ENCODE results near the gene HLA-DQB1.
"Not testable (repeated sequence)": the region's sequence is repeated elsewhere in the genome, so short reads cannot be mapped to it uniquely, and the experiment has no call there.

Gene HLA-DQB1

GRCh38 chr6:32662099-32662498 is 4.4 kb downstream of the HLA-DQB1 start:
- no peak for FAIRE-seq

DNA sequence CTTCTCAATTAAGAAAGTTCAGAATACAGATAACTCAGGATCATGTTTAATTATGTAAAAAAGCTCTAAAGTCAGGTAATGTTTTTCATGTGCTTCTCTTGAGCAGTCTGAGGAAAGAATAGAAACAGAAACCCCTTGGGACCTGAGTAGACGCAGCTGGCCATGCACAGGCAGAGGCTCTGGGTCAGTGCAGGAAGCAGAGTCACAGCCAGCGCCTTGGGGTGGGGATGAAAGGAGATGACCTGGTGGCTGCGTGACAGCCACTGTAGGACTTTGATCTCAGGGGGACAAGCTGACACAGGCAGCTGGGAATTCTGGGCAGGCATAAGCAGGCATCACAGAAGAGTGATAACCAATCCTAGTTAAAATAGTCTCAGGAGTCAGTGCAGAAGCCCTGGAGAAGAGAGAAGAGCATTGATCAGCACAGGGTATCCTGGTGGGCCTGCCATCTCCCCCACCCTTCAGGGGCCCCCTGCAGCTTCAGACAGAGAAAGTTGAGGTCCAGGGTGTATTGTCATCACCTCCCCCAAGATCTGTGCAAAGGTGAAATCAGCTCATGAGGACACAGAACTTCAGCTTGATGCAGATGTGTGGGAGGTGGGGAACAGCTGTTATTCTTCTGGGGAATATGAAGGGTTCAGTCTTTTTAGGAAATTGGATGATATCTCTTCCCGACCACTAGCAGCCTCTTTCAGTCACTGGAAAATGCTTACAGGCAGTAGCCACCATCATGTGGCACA is 6.4 kb downstream of the HLA-DQB1 start:
- no peak for FAIRE-seq

GRCh38 chr6:32658268-32658897 is 8.1 kb downstream of the HLA-DQB1 start:
- FAIRE-seq, result no peak

DNA sequence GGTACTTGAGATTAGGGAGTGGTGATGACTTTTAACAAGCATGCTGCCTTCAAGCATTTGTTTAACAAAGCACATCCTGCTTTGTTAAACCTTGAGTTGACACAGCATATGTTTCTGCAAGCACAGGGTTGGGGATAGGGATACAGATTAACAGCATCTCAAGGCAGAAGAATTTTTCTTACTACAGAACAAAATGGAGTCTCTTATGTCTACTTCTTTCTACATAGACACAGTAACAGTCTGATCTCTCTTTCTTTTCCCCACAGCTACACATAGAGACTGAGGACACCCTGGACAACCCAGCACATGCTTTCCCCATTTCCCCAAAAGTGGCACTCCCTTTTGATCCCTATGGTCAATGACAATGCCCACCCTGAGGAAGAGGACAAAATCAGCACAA is 8.6 kb downstream of the HLA-DQB1 start:
- not testable (repeated sequence) for FAIRE-seq

- not testable (repeated sequence) for FAIRE-seq
Observed at GRCh38 chr6:32657329-32657728, 9.1 kb downstream of the HLA-DQB1 start.

GRCh38 chr6:32655203-32655710 is 11.2 kb downstream of the HLA-DQB1 start:
- FAIRE-seq, result no peak

DNA sequence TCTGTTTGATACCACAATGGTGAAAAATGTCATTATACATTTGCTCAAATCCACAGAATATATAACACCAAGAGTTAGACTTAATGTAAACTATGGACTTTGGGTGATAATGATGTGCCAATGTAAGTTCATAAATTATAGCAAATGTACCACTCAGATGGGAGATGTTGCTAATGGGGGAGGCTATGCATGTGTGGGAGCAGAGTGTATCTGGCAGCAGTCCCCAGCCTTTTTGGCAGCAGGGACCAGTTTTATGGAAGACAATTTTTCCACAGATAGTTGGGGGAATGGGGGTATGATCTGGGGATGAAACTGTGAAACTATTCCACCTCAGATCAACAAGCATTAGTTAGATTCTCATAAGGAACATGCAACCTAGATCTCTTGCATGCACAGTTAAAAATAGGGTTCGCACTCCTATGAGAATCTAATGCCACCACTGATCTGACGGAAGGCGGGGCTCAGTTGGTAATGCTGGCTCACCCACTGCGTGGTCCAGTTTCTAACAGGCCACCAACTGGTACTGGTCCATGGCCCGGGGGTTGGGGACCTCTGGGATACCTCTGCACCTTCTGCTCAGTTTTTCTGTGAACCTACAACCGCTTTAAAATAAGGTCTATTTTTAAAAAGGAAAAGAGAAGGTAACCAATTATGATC is 21.3 kb downstream of the HLA-DQB1 start:
- no peak for FAIRE-seq

- FAIRE-seq, result no peak
Observed at GRCh38 chr6:32643904-32644303, 22.6 kb downstream of the HLA-DQB1 start.

DNA sequence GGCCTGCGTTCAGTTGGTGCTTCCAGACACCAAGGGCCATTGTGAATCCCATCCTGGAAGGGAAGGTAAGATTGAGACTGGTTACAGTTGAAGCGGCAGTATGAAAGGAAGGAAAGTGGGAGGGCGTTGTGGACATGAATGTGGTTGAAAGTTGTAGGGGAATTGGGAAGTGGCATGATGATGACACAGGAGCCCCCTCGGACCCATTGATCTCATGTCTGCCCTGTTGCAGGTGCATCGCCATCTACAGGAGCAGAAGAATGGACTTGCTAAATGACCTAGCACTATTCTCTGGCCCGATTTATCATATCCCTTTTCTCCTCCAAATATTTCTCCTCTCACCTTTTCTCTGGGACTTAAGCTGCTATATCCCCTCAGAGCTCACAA is 23.7 kb downstream of the HLA-DQB1 start:
- FAIRE-seq, result no peak

- not testable (repeated sequence) for FAIRE-seq
Observed at GRCh38 chr6:32641785-32642719, 24.4 kb downstream of the HLA-DQB1 start.

DNA sequence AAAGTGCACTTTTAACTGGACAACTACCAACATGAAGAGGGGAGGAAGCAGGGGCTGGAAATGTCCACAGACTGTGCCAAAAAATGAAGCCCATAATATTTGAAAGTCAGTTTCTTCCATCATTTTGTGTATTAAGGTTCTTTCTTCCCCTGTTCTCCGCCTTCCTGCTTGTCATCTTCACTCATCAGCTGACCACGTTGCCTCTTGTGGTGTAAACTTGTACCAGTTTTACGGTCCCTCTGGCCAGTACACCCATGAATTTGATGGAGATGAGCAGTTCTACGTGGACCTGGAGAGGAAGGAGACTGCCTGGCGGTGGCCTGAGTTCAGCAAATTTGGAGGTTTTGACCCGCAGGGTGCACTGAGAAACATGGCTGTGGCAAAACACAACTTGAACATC is 25.3 kb downstream of the HLA-DQB1 start:
- FAIRE-seq, result no peak

DNA sequence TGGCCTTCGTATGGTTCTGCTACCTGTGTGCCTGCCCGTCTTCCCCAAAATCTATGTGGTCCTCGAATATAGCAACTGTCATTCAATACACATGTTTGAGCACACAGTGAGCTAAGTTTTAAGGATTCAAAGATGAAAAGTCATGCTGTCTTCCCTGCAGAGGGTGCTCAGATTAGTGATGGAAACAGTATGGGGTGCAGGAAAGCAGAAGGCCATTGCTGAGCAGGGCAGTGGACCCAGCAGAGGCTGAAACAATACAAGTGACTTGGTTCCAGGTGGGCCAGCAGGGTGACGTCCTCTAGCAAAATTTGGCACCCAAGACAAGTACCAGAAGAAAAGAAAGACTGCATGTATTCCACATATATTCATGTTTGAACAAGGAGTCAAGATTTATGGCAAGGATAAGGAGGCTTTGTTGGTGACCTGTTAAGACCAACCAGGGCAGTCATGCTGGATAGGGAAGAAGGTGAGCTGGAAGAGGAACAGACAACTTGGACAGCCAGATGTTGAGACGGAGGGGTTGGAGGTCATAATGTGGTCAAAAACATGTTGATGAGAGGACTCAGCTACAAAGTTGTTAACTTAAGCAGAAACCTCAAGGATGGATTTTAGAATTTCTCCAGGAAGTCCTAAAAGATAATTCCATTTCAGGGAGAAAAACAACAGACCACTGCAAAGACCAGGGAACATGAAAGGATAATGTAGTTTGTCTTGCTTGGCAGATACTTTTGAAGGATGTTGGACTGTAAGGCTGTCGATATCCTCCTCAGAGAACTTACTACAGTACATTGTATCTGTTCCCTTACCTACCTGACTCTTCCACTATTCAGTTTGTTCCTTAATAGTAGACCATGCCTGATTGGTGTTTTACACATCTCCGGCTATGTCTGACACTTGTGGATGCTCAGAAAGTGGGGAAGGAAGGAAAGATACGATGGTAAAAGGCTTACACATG is 26.7 kb downstream of the HLA-DQB1 start:
- no peak for FAIRE-seq

DNA sequence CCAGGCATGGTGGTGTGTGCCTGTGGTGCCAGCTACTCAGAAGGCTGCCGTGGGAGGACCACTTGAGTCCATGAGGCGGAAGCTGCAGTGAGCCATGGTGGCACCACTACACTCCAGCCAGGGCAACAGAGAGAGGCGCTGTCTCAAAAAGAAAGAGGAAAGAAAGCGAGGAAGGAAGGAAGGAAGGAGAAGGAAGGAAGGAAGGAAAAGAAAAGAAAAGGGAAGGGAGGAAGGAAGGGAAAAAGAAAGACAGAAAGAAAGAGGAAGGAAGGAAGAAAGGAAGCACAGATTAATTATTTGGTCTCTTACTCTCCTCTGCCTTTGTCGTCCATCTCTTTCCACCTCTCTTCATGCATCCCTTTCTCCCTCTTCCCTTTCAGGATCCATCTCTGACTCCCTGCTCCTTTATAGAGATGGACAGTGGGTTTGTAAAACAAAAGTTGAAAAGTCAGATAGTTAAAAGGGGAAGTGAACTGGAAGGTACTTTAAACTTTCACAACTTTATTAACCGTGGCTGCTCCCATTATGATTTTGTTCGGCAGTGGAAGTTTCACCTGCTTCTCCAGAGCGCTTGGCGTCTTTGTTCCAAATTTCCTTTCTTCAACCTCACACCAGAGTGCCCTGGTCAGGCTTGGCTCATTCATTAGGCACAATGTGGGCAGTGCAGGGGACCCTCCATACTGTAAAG is 27.8 kb downstream of the HLA-DQB1 start:
- FAIRE-seq, result no peak

- no peak for FAIRE-seq
Observed at GRCh38 chr6:32637883-32638282, 28.6 kb downstream of the HLA-DQB1 start.

DNA sequence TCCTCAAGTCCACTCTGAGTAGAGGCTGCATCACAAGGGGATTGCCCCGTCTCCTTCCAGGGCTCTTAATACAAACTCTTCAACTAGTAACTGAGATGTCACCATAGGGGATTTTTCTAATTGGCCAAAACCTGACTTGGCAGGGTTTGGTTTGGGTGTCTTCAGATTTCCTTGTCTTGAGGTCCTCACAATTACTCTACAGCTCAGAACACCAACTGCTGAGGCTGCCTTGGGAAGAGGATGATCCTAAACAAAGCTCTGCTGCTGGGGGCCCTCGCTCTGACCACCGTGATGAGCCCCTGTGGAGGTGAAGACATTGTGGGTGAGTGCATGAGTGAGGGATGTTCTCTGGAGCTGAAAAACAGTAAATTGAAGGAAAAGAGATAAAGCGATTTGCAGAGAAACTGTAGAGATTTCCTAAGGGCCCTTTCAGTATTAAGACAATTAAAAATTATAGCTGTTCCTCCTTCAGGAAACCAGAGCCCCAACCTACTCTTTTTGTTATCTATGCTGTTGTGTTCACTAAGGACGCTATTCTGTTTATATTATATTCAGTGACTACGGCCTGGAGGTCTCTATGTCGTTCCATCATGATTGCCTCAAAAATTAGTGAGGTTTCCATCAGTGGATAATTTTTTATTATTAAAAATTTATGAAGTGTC is 29.1 kb downstream of the HLA-DQB1 start, which contains the start of gene HLA-DQA1:
Gene HLA-DQA1, plus strand, starts transcription at position 188 of the 662 bp plus-strand sequence. Its CDS starts 53 bp downstream, at position 241.
- FAIRE-seq, result no peak

GRCh38 chr6:32635526-32636123 is 30.8 kb downstream of the HLA-DQB1 start:
- no peak for FAIRE-seq

DNA sequence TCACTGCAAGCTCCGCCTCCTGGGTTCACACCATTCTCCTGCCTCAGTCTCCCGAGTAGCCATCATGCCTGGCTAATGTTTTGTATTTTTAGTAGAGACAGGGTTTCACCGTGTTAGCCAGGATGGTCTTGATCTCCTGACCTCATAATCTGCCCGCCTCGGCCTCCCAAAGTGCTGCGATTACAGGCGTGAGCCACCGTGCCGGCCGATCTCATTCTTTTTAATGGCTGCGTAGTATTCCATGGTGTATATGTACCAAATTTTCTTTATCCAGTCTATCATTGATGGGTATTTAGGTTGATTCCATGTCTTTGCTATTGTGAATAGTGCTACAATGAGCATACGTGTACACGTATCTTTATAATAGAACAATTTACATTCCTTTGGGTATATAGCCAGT is 36.7 kb downstream of the HLA-DQB1 start:
- not testable (repeated sequence) for FAIRE-seq

GRCh38 chr6:32627831-32628230 is 38.6 kb downstream of the HLA-DQB1 start:
- FAIRE-seq, result no peak

DNA sequence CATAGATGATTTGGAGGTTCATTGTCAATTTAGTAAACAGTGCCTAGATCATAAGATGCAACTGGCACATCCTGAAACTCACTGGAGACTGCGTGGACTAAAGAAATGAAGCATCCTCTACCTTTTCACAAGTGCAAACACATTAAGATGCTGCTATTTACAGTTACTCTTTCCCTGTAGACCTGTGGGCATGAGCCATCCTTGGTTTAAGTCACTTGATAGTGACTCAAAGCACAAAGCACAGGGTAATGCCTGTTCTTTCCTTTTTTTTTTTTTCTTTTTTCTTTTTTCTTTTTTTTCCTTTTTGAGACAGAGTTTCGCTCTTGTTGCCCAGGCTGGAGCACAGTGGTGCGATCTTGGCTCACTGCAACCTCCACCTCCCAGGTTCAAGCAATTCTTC is 39.2 kb downstream of the HLA-DQB1 start:
- no peak for FAIRE-seq

DNA sequence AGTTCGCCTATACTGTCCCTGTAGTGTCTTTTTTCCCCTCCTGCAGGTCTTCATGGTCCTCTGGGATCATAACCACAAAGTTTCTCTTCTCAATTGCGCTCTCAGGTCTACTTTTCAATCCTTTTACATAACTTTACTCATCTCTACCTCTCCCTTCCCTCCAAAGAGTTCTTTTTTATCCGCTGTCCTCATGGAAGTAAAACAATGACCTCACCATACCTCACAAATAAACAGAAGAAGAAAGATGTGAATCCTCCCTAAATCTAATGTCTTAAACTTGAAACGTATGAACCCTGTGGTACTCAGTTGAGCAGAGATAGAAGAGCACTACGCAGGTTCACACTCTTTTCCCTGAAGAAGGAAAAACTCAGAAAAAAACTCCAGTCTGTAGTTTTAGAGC is 41.3 kb downstream of the HLA-DQB1 start:
- FAIRE-seq, result no peak

Data from colon (tissue), 2 donors.